IPS-18c (cell line): ENCODE measurements around the gene RAP1GAP2.
"Not testable (repeated sequence)": the region's sequence is repeated elsewhere in the genome, so short reads cannot be mapped to it uniquely, and the experiment has no call there.

Source experiments
- H3K4me3 ChIP-seq: 2 replicates; pipeline ENCODE4 v1.7.0; 2013; ENCODE audit warnings: low read depth, mild to moderate bottlenecking, low read length, moderate library complexity; ENCODE audit not compliant: insufficient read depth
- H3K9me3 ChIP-seq: one replicate; pipeline ENCODE4 v1.6.1; 2013; ENCODE audit warnings: mild to moderate bottlenecking, low read length, moderate library complexity; ENCODE audit not compliant: control insufficient read depth, insufficient read depth

Gene RAP1GAP2

GRCh38 chr17:2782055-2782454 is 14.2 kb upstream of the RAP1GAP2 start:
- no peak overlapping the region for H3K4me3 ChIP-seq
- no peaks in the 10 kb centered on the region for H3K9me3 ChIP-seq

GRCh38 chr17:2783310-2784030 is 12.8 kb upstream of the RAP1GAP2 start:
- H3K9me3 ChIP-seq: no peaks in the 10 kb centered on the region
- no peak overlapping the region for H3K4me3 ChIP-seq

- no peaks in the 10 kb centered on the region for H3K9me3 ChIP-seq
- H3K4me3 ChIP-seq: no peak overlapping the region
Measured at GRCh38 chr17:2784864-2785263, 11.4 kb upstream of the RAP1GAP2 start.

GRCh38 chr17:2785376-2785775 is 10.9 kb upstream of the RAP1GAP2 start:
- not testable (repeated sequence) for H3K4me3 ChIP-seq, H3K9me3 ChIP-seq

GRCh38 chr17:2786176-2786881 is 9.9 kb upstream of the RAP1GAP2 start:
- H3K4me3 ChIP-seq: no peak overlapping the region
- no peaks in the 10 kb centered on the region for H3K9me3 ChIP-seq

- no peak overlapping the region for H3K4me3 ChIP-seq
- no peaks in the 10 kb centered on the region for H3K9me3 ChIP-seq
Measured at GRCh38 chr17:2789700-2790099, 6.5 kb upstream of the RAP1GAP2 start.

- no peaks in the 10 kb centered on the region for H3K9me3 ChIP-seq
- no peak overlapping the region for H3K4me3 ChIP-seq
Measured at GRCh38 chr17:2792366-2793169, 3.7 kb upstream of the RAP1GAP2 start.

- no peak overlapping the region for H3K4me3 ChIP-seq
- no peaks in the 10 kb centered on the region for H3K9me3 ChIP-seq
Measured at GRCh38 chr17:2794111-2794803, 2.0 kb upstream of the RAP1GAP2 start.

- Histone ChIP-seq H3K4me3 (no peak overlapping the region), H3K9me3 (no peaks in the 10 kb centered on the region)
Measured at GRCh38 chr17:2795441-2796163, 636 bp upstream of the RAP1GAP2 start.

- no peaks in the 10 kb centered on the region for H3K9me3 ChIP-seq
- no peak overlapping the region for H3K4me3 ChIP-seq
Measured at GRCh38 chr17:2797226-2797625, 988 bp downstream of the RAP1GAP2 start.

- Histone ChIP-seq H3K4me3 (no peak overlapping the region), H3K9me3 (no peaks in the 10 kb centered on the region)
Measured at GRCh38 chr17:2797637-2798036, 1.4 kb downstream of the RAP1GAP2 start.

GRCh38 chr17:2798188-2798587 is 1.9 kb downstream of the RAP1GAP2 start:
- no peaks in the 10 kb centered on the region for H3K9me3 ChIP-seq
- no peak overlapping the region for H3K4me3 ChIP-seq

- H3K9me3 ChIP-seq: no peaks in the 10 kb centered on the region
- H3K4me3 ChIP-seq: no peak overlapping the region
Measured at GRCh38 chr17:2798678-2799077, 2.4 kb downstream of the RAP1GAP2 start.

GRCh38 chr17:2799653-2800052 is 3.4 kb downstream of the RAP1GAP2 start:
- H3K4me3 ChIP-seq: no peak overlapping the region
- no peaks in the 10 kb centered on the region for H3K9me3 ChIP-seq

GRCh38 chr17:2800367-2800766 is 4.1 kb downstream of the RAP1GAP2 start:
- no peaks in the 10 kb centered on the region for H3K9me3 ChIP-seq
- no peak overlapping the region for H3K4me3 ChIP-seq

- no peaks in the 10 kb centered on the region for H3K9me3 ChIP-seq
- no peak overlapping the region for H3K4me3 ChIP-seq
Measured at GRCh38 chr17:2801841-2802240, 5.6 kb downstream of the RAP1GAP2 start.

- Histone ChIP-seq H3K9me3 (no peaks in the 10 kb centered on the region), H3K4me3 (no peak overlapping the region)
Measured at GRCh38 chr17:2802574-2802973, 6.3 kb downstream of the RAP1GAP2 start.
